WTC11 (cell line): ENCODE results near the gene PLEKHA6. TPM values are rescaled to one million over a fixed set of nuclear protein-coding genes. Genes with fewer than 3 reads are reported as not detected.

Experiments
- ATAC-seq: fragments of 200-7000 bp; cut with Tn5 transposase; 2 replicates; pipeline ENCODE4 v1.10.0; 2021; ENCODE audit warnings: mild to moderate bottlenecking, moderate library complexity
- CTCF ChIA-PET: fragments of 300-600 bp; sonication (Branson Sonifier 250); formaldehyde crosslinking; loops from one replicate; lab custom pipeline; 2021; ENCODE audit warnings: antibody characterized with exemption; lab: Charles Lee
- POLR2A ChIA-PET: fragments of 350-600 bp; sonication (Branson Sonifier 250); formaldehyde crosslinking; loops from one replicate; lab custom pipeline; 2021; ENCODE audit warnings: antibody characterized with exemption; lab: Charles Lee
- DNase-seq: peaks from one replicate; pipeline ENCODE4 v3.0.0; 2021; ENCODE audit warnings: low spot score
- H3K27ac Mint-ChIP-seq: 2 replicates; pipeline ENCODE4 v1.8.0; 2021; ENCODE audit warnings: mixed read lengths
- H3K27me3 Mint-ChIP-seq: 2 replicates; pipeline ENCODE4 v1.8.0; 2021; ENCODE audit warnings: low read depth, mild to moderate bottlenecking, moderate library complexity, mixed read lengths
- H3K36me3 Mint-ChIP-seq: 2 replicates; pipeline ENCODE4 v1.8.0; 2021; ENCODE audit warnings: mixed read lengths
- H3K4me1 Mint-ChIP-seq: 2 replicates; pipeline ENCODE4 v1.8.0; 2022; ENCODE audit warnings: mixed read lengths
- H3K4me3 Mint-ChIP-seq: 2 replicates; pipeline ENCODE4 v1.8.0; 2021; ENCODE audit warnings: mild to moderate bottlenecking, moderate library complexity, mixed read lengths
- H3K9me3 Mint-ChIP-seq: 2 replicates; pipeline ENCODE4 v1.8.0; 2021; ENCODE audit warnings: mixed read lengths
- AFF4 ChIP-seq: sonication (generic); formaldehyde crosslinking; IDR thresholded peaks from 2 replicates; pipeline ENCODE4 v1.8.1; 2023; ENCODE audit warnings: mild to moderate bottlenecking, missing genetic modification reagents, borderline replicate concordance
- AR ChIP-seq: fragments of 250-450 bp; sonication (Bioruptor Pico); IDR thresholded peaks from 2 replicates; pipeline ENCODE4 v1.9.0; 2021; ENCODE audit warnings: mild to moderate bottlenecking
- CBFB ChIP-seq: sonication (generic); formaldehyde crosslinking; IDR thresholded peaks from 2 replicates; pipeline ENCODE4 v1.8.1; 2022; ENCODE audit warnings: mild to moderate bottlenecking, low read depth, missing genetic modification reagents
- CDX4 ChIP-seq: fragments of 250-450 bp; sonication (Bioruptor Pico); IDR thresholded peaks from 2 replicates; pipeline ENCODE4 v1.9.0; 2021; ENCODE audit warnings: moderate library complexity, mild to moderate bottlenecking, inconsistent platforms, borderline replicate concordance
- FOXJ3 ChIP-seq: sonication (generic); formaldehyde crosslinking; IDR thresholded peaks from 2 replicates; pipeline ENCODE4 v1.9.0; 2021; ENCODE audit warnings: missing genetic modification reagents, mild to moderate bottlenecking, borderline replicate concordance
- FOXP4 ChIP-seq: sonication (generic); formaldehyde crosslinking; IDR thresholded peaks from 2 replicates; pipeline ENCODE4 v1.8.0; 2022; ENCODE audit warnings: mild to moderate bottlenecking, missing genetic modification reagents
- GRHL2 ChIP-seq: fragments of 250-450 bp; sonication (Bioruptor Pico); IDR thresholded peaks from 2 replicates; pipeline ENCODE4 v1.8.0; 2022; ENCODE audit warnings: mild to moderate bottlenecking, moderate library complexity; ENCODE audit not compliant: insufficient replicate concordance, severe bottlenecking
- GTF2I ChIP-seq: fragments of 250-450 bp; sonication (Bioruptor Pico); conservative IDR thresholded peaks from 2 replicates; pipeline ENCODE4 v1.4.0; 2021; ENCODE audit warnings: mild to moderate bottlenecking
- HMGA2 ChIP-seq: fragments of 250-450 bp; sonication (Bioruptor Pico); IDR thresholded peaks from 2 replicates; pipeline ENCODE4 v1.4.0; 2021; ENCODE audit warnings: mild to moderate bottlenecking, moderate library complexity
- KAT7 ChIP-seq: sonication (generic); formaldehyde crosslinking; IDR thresholded peaks from 2 replicates; pipeline ENCODE4 v1.8.1; 2023; ENCODE audit warnings: missing genetic modification reagents, mild to moderate bottlenecking, borderline replicate concordance
- NFATC4 ChIP-seq: fragments of 250-450 bp; sonication (Bioruptor Pico); IDR thresholded peaks from 2 replicates; pipeline ENCODE4 v1.9.0; 2021; ENCODE audit warnings: mild to moderate bottlenecking
- NFE2L1 ChIP-seq: sonication (generic); formaldehyde crosslinking; IDR thresholded peaks from 2 replicates; pipeline ENCODE4 v1.8.1; 2023; ENCODE audit warnings: missing genetic modification reagents
- NR2C2 ChIP-seq: sonication (generic); formaldehyde crosslinking; IDR thresholded peaks from 2 replicates; pipeline ENCODE4 v1.8.0; 2022; ENCODE audit warnings: mild to moderate bottlenecking, missing genetic modification reagents
- SMAD3 ChIP-seq: sonication (generic); formaldehyde crosslinking; IDR thresholded peaks from 2 replicates; pipeline ENCODE4 v1.8.0; 2022; ENCODE audit warnings: missing genetic modification reagents, mild to moderate bottlenecking, borderline replicate concordance
- TCF7 ChIP-seq: sonication (generic); formaldehyde crosslinking; IDR thresholded peaks from 2 replicates; pipeline ENCODE4 v1.8.0; 2022; ENCODE audit warnings: mild to moderate bottlenecking, low read depth, missing genetic modification reagents, moderate library complexity
- ZNF416 ChIP-seq: fragments of 250-450 bp; sonication (Bioruptor Pico); IDR thresholded peaks from 2 replicates; pipeline ENCODE4 v1.9.0; 2021; ENCODE audit warnings: mild to moderate bottlenecking, inconsistent platforms
- total RNA-seq: library from RNA; stranded (reverse); gene quantifications from 3 replicates; pipeline ENCODE4 v1.2.3, GENCODE V29; 2021
- TF ChIP-seq, protein P1 (sequence below): sonication (generic); formaldehyde crosslinking; IDR thresholded peaks from 2 replicates; pipeline ENCODE4 v1.8.0; 2022; ENCODE audit warnings: mild to moderate bottlenecking, missing genetic modification reagents
- TF ChIP-seq, protein P2 (sequence below): sonication (generic); formaldehyde crosslinking; IDR thresholded peaks from 2 replicates; pipeline ENCODE4 v1.8.1; 2023; ENCODE audit warnings: mild to moderate bottlenecking, missing genetic modification reagents
- TF ChIP-seq, protein P3 (sequence below): fragments of 250-450 bp; sonication (Bioruptor Pico); IDR thresholded peaks from 2 replicates; pipeline ENCODE4 v2.1.2; 2022; ENCODE audit warnings: mild to moderate bottlenecking, moderate library complexity
- TF ChIP-seq, protein P4 (sequence below): sonication (generic); formaldehyde crosslinking; IDR thresholded peaks from 2 replicates; pipeline ENCODE4 v1.8.1; 2022; ENCODE audit warnings: low read depth, missing genetic modification reagents, borderline replicate concordance

PLEKHA6 gene
- total RNA-seq, 1 experiment from 2014 or later = 11.6 TPM

DNA sequence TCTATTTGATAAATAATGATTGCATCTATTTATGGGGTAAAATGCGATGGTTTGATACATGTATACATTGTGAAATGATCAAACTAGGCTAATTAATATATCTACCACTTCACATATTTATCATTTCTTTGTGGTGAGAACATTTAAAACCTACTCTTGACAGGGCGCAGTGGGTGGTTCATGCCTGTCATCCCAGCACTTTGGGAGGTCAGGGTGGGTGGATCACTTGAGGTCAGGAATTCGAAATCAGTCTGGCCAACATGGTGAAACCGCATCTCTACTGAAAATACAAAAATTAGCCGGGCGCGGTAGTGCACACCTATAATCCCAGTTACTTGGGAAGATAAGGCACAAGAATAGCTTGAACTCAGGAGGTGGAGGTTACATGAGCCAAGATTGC, 25.3 kb downstream of the PLEKHA6 start:
- POLR2A ChIA-PET = no interaction called here
- CTCF ChIA-PET = interaction anchor here (1.3 to 1.8 kb wide), 2 partner anchors 171 to 172 kb away, joined by 4 to 5 read pairs; no protein-coding TSS in a partner anchor
- H3K4me1 Mint-ChIP-seq = peaks cover 33% of the 10 kb centered on the region
- no peaks in the 10 kb centered on the region for H3K27me3 Mint-ChIP-seq
- no peak for DNase-seq
- no peak for TF ChIP-seq FOXP4 (CRISPR knock-in tag)
- no peak for TF ChIP-seq CBFB (CRISPR knock-in tag)
- TF ChIP-seq ZNF416 (CRISPR knock-in tag) = no peak
- TF ChIP-seq FOXJ3 (CRISPR knock-in tag) = no peak
- TF ChIP-seq NFATC4 = no peak
- no peak for TF ChIP-seq TCF7
- no peak for TF ChIP-seq GRHL2 (CRISPR knock-in tag)
- TF ChIP-seq, protein P1, sequence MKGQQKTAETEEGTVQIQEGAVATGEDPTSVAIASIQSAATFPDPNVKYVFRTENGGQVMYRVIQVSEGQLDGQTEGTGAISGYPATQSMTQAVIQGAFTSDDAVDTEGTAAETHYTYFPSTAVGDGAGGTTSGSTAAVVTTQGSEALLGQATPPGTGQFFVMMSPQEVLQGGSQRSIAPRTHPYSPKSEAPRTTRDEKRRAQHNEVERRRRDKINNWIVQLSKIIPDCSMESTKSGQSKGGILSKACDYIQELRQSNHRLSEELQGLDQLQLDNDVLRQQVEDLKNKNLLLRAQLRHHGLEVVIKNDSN (CRISPR knock-in tag) = no peak
- TF ChIP-seq KAT7 (CRISPR knock-in tag) = no peak
- TF ChIP-seq NR2C2 (CRISPR knock-in tag) = no peak
- TF ChIP-seq CDX4 (CRISPR knock-in tag) = no peak
- TF ChIP-seq, protein P2, sequence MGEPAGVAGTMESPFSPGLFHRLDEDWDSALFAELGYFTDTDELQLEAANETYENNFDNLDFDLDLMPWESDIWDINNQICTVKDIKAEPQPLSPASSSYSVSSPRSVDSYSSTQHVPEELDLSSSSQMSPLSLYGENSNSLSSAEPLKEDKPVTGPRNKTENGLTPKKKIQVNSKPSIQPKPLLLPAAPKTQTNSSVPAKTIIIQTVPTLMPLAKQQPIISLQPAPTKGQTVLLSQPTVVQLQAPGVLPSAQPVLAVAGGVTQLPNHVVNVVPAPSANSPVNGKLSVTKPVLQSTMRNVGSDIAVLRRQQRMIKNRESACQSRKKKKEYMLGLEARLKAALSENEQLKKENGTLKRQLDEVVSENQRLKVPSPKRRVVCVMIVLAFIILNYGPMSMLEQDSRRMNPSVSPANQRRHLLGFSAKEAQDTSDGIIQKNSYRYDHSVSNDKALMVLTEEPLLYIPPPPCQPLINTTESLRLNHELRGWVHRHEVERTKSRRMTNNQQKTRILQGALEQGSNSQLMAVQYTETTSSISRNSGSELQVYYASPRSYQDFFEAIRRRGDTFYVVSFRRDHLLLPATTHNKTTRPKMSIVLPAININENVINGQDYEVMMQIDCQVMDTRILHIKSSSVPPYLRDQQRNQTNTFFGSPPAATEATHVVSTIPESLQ (CRISPR knock-in tag) = no peak
- no peak for TF ChIP-seq NFE2L1
- no peaks in the 10 kb centered on the region for H3K9me3 Mint-ChIP-seq
- no peak for ATAC-seq
- H3K4me3 Mint-ChIP-seq = no peak overlapping the region
- H3K27ac Mint-ChIP-seq = no peak overlapping the region
- no peaks in the 10 kb centered on the region for H3K36me3 Mint-ChIP-seq

- no peak for DNase-seq
- Mint-ChIP-seq H3K36me3 (no peaks in the 10 kb centered on the region), H3K9me3 (peaks cover 5% of the 10 kb centered on the region), H3K27ac (no peak overlapping the region), H3K4me3 (no peak overlapping the region), H3K27me3 (no peaks in the 10 kb centered on the region), H3K4me1 (peaks cover 28% of the 10 kb centered on the region)
- ChIA-PET POLR2A (no interaction called here), CTCF (interaction anchor here (0.8 to 1.3 kb wide), 6 partner anchors 26 to 170 kb away, joined by 3 to 6 read pairs (median 4); partner anchors contain the start of gene GOLT1A)
- ATAC-seq = no peak
- TF ChIP-seq, protein P3, sequence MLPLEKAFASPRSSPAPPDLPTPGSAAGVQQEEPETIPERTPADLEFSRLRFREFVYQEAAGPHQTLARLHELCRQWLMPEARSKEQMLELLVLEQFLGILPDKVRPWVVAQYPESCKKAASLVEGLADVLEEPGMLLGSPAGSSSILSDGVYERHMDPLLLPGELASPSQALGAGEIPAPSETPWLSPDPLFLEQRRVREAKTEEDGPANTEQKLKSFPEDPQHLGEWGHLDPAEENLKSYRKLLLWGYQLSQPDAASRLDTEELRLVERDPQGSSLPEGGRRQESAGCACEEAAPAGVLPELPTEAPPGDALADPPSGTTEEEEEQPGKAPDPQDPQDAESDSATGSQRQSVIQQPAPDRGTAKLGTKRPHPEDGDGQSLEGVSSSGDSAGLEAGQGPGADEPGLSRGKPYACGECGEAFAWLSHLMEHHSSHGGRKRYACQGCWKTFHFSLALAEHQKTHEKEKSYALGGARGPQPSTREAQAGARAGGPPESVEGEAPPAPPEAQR (CRISPR knock-in tag) = no peak
- no peak for TF ChIP-seq CBFB (CRISPR knock-in tag)
- no peak for TF ChIP-seq NFATC4
- TF ChIP-seq GTF2I (CRISPR knock-in tag) = no peak
- TF ChIP-seq AFF4 (CRISPR knock-in tag) = no peak
- TF ChIP-seq HMGA2 = no peak
- no peak for TF ChIP-seq AR (CRISPR knock-in tag)
- TF ChIP-seq, protein P4, sequence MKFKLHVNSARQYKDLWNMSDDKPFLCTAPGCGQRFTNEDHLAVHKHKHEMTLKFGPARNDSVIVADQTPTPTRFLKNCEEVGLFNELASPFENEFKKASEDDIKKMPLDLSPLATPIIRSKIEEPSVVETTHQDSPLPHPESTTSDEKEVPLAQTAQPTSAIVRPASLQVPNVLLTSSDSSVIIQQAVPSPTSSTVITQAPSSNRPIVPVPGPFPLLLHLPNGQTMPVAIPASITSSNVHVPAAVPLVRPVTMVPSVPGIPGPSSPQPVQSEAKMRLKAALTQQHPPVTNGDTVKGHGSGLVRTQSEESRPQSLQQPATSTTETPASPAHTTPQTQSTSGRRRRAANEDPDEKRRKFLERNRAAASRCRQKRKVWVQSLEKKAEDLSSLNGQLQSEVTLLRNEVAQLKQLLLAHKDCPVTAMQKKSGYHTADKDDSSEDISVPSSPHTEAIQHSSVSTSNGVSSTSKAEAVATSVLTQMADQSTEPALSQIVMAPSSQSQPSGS (CRISPR knock-in tag) = no peak
- no peak for TF ChIP-seq SMAD3 (CRISPR knock-in tag)
These were observed 26.3 kb downstream of the PLEKHA6 start for GRCh38 chr1:204333427-204333826.
